Lung microvascular endothelial cell (primary cell): ENCODE results near the gene EXOC6B. TPM values are rescaled to one million over a fixed set of nuclear protein-coding genes. Genes with fewer than 3 reads are reported as not detected.
"Not testable (repeated sequence)": the region's sequence is repeated elsewhere in the genome, so short reads cannot be mapped to it uniquely, and the experiment has no call there.

Source experiments
- DNase-seq, 2 donors: peaks; one replicate each; pipeline versions ENCODE4 v3.0.0 to v3.0.0-alpha.2; 2010; ENCODE audit warnings: low read depth in 2 of 2
- total RNA-seq: library from RNA; depleted of rRNA; stranded (reverse); fragments of >200 nt; gene quantifications from 2 replicates; pipeline ENCODE4 v1.2.1, GENCODE V29; 2014

EXOC6B gene
- total RNA-seq, 1 donor from 2014 or later, result 16.1 TPM

GRCh38 chr2:72685638-72686213, 140.1 kb downstream of the EXOC6B start:
- DNase-seq, result no peak

GRCh38 chr2:72682061-72682460, 143.8 kb downstream of the EXOC6B start:
- DNase-seq, result no peak

- peak in 1 of 2 donors; percentile 60 for DNase-seq
Measured at GRCh38 chr2:72681016-72681995, 144.5 kb downstream of the EXOC6B start.

DNA sequence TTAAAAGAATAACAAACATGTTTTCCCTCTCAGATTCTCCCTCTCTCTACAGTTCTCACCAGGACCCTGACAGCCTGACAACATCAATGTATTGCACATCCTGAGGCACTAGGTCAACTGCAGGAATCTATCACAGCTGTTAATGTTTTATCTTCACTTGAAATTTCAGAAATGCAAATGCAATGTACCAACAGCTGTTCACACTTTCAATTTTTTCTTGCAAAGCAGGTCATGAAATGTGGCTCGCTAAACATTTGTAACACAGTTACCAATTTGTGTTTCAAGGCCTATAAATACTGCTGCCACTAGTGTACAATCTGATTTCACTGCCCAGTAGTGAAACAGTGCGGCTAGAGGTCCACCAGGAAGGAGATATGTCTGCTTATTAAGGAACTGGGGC, 147.8 kb downstream of the EXOC6B start:
- DNase-seq, result no peak

DNA sequence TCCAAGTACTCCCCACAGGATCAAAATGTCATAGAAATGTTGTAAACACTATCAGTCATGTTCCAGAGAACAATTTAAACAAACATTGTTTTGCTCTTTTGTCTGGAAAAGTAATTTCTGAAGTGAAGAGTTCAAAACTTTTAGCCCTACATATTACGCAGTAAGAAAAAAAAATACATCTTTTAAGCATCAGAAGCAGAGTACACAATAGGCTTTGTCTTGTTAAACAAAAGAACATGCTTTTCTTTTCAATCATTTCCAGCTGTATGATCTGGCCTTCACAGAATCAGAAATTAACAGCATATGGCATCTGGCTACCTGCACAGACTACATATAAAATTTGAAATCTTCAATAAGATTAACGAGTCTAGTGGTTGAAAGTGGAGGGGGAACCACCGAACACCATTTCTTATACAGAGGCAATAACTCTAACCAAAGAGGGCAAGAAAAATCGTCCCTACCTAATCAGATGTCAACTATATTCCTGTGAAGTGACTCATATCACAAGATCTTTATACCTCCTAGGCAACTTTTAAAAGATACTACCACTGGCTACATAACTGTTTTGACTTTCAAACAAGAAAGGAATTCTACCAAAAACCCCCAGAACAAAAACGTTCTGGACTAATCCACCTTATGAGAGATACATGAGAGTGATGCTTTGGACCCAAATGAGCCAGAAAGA, 149.3 kb downstream of the EXOC6B start:
- DNase-seq, result peak in 1 of 2 donors; percentile 41

DNA sequence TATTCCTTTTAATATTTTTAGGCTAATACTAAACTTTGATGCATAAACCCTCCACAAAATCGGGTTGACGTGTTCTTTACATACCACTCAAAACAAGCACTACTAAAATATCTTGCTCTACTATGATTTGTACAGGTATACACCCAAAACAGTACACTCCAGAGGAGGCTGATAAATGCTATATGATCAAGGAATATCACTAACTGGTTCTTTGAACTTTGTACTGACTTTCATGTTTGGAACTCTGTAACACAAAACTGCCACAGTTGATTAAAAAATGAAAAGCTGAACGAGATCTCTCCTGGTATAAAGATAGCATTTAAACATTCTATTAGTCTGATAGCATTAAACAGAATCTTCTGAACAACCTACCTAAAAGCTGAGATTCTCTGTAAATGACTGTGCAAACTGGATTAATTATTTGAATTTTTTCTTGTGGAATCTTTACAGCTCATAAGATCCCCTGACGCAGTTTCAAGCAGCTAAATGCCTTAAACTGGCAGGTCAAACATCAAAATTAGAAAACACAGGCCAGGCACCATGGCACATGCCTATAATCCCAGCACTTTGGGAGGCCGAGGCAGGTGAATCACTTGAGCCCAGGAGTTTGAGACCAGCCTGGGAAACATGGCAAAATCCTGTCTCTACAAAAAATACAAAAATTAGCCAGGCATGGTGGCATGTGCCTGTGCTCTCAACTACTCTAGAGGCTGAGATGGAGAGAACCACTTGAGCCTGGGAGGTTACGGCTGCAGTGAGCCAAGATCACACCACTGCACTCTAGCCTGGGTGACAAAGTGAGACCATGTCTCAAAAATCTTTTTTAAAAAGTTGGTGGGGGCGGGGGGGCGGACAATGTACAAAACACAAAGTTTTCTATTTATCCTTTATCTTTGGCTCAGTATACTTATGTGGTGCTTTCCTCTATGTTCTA, 150.6 kb downstream of the EXOC6B start:
- DNase-seq, result no peak

- DNase-seq, result no peak
Measured at GRCh38 chr2:72673279-72673678, 152.6 kb downstream of the EXOC6B start.

- peak in 1 of 2 donors; percentile 2 for DNase-seq
Measured at GRCh38 chr2:72669121-72669520, 156.7 kb downstream of the EXOC6B start.

- no peak for DNase-seq
Measured at GRCh38 chr2:72668647-72669046, 157.2 kb downstream of the EXOC6B start.

- no peak for DNase-seq
Measured at GRCh38 chr2:72665448-72665847, 160.4 kb downstream of the EXOC6B start.

GRCh38 chr2:72661985-72662384, 163.8 kb downstream of the EXOC6B start:
- no peak for DNase-seq

DNA sequence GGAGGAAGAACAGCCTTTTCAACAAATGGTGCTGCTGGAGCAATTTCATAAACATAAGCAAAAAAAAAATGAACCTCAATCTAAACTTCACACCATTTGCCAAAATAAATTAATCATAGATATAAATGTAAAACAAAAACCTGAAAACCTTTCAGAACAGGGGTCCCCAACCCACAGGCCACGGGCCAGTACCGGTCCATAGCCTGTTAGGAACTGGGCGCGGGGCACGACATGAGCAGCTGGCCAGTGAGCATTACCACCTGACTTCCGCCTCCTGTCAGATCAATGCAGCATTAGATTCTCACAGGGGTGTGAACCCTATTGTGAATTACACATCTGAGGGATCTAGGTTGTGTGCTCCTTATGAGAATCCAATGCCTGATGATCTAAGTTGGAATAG, 176.0 kb downstream of the EXOC6B start:
- no peak for DNase-seq

GRCh38 chr2:72641221-72641620, 184.6 kb downstream of the EXOC6B start:
- not testable (repeated sequence) for DNase-seq

DNA sequence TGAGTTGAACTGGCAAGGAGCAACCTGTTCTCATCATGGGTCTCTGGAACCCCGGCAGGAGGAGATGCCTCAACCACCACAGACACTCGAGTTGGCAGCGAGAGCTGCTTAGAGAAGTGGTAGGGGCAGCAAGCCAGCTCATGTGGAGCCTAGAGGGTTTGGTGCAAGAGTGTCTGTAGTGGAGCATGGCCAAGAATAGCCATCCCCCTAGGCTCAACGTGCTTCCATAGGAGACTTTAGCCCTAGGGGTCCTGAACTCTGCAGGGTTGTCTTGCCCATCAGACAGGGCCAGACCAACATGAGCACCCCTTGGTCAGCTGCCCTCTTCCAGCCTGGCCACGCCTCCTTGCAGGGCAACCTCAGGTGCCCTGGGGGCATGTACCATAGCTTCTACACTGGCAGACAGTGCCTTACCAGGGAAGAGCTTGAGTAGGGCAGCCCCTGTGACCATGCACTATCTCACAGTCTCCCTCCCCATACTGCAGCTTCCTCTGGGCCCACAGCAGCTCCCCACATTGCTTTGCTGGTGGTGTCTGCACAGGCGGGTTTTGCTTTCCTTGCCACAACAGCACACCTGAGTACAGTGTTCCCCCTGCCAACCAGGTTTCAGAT, 187.1 kb downstream of the EXOC6B start:
- no peak for DNase-seq

GRCh38 chr2:72636210-72636609, 189.6 kb downstream of the EXOC6B start:
- DNase-seq, result no peak

- peak; percentile 41 to 64 for DNase-seq
Measured at GRCh38 chr2:72630767-72631166, 195.1 kb downstream of the EXOC6B start.

DNA sequence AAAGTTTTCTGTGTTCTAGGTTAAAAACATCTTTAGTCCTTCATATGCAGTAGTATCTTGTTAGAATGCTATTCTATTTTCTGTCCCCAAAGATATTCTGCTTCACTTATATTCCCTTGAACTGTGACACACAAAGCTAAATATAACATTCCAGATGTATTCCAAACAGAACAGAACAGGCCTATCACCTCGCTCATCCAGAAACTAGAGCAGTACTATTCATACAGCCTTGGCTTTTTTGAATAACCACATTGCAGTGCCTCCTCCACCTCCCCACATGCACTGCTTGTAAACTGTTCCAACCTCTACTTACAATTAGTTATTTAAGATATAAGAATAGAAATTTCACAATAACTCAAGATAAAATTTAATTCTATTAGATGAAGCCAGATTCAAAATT, 196.8 kb downstream of the EXOC6B start:
- no peak for DNase-seq

DNA sequence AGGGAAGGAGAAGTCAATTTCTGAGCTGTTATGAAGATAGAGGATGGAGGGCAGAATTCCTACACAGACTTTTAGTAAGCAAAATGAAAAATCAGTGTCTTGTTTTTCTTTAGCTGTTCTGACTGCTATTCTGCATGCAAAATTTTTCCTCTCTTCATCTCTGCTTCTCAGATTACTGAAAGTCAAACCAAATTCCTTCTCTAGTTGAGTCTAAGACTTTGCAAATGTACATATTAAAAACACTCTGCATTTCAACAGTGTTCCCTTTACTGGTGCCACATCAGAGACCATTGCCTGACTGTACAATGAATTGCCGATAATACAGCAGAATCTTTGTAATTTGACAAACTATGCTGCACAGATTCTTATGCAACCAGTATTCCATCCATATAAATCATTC, 198.8 kb downstream of the EXOC6B start:
- no peak for DNase-seq

GRCh38 chr2:72625366-72625765, 200.5 kb downstream of the EXOC6B start:
- no peak for DNase-seq

DNA sequence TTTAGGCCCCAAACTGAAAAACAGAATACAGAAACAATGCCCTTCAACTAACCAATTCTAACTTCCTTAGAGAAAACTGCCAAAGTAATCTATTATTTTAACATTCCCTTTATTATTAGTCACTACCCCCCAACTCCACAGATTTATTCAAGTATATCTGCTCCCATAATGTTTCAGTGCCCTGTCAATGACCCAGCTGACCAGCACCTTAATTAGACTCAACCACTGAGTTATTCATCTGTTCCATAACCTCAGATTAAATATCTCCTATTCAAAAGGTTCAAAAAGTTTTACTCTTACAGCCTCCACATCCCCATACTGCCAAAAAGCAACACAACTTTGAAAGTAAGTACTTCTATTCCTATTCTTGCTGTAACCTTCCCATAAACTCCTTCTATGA, 202.4 kb downstream of the EXOC6B start:
- no peak for DNase-seq

- peak in 1 of 2 donors; percentile 31 for DNase-seq
Measured at GRCh38 chr2:72619626-72620025, 206.2 kb downstream of the EXOC6B start.
